Measurements from ENCODE around the gene GRIN2A. TPM values are rescaled to one million over a fixed set of nuclear protein-coding genes. Genes with fewer than 3 reads are reported as not detected.

Gene GRIN2A
- total RNA-seq, 1 experiment from 2014 or later, result 34.6 TPM

GRCh38 chr16:10122546-10122945, 59.7 kb downstream of the GRIN2A start:
- Mint-ChIP-seq H3K4me1 (ENCODE audit: low read depth, unreplicated experiment) (peaks cover 68% of the 10 kb centered on the region), H3K4me3 (ENCODE audit: low read depth, unreplicated experiment) (peak overlapping the region; percentile 46), H3K27me3 (ENCODE audit: unreplicated experiment) (no peaks in the 10 kb centered on the region), H3K9me3 (ENCODE audit: low read depth, unreplicated experiment) (no peaks in the 10 kb centered on the region), H3K36me3 (ENCODE audit: insufficient read depth, unreplicated experiment) (peaks cover 15% of the 10 kb centered on the region), H3K27ac (ENCODE audit: unreplicated experiment) (peak overlapping the region; percentile 83)
- CTCF ChIA-PET, result interaction anchor here (0.8 to 1.7 kb wide), 6 partner anchors 10 to 984 kb away, joined by 3 to 4 read pairs (median 3); no protein-coding TSS in a partner anchor
- TF ChIP-seq, protein P1, sequence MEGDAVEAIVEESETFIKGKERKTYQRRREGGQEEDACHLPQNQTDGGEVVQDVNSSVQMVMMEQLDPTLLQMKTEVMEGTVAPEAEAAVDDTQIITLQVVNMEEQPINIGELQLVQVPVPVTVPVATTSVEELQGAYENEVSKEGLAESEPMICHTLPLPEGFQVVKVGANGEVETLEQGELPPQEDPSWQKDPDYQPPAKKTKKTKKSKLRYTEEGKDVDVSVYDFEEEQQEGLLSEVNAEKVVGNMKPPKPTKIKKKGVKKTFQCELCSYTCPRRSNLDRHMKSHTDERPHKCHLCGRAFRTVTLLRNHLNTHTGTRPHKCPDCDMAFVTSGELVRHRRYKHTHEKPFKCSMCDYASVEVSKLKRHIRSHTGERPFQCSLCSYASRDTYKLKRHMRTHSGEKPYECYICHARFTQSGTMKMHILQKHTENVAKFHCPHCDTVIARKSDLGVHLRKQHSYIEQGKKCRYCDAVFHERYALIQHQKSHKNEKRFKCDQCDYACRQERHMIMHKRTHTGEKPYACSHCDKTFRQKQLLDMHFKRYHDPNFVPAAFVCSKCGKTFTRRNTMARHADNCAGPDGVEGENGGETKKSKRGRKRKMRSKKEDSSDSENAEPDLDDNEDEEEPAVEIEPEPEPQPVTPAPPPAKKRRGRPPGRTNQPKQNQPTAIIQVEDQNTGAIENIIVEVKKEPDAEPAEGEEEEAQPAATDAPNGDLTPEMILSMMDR (IDR thresholded peaks at IDR 0.05; ENCODE audit: unreplicated experiment), result peak; percentile 69
- no TSS peak for BruUV-seq (replicated peaks)
- peak; percentile 72 for DNase-seq
- intact Hi-C loops (cut with micrococcal nuclease; ENCODE audit: unreplicated experiment), result loop anchor here (5.0 kb wide), 4 partner anchors 60 to 475 kb away; partner anchors contain the start of gene GRIN2A

- peaks cover 63% of the 10 kb centered on the region for H3K4me1 Mint-ChIP-seq (ENCODE audit: low read depth, unreplicated experiment)
- peaks cover 15% of the 10 kb centered on the region for H3K36me3 Mint-ChIP-seq (ENCODE audit: insufficient read depth, unreplicated experiment)
- H3K9me3 Mint-ChIP-seq (ENCODE audit: low read depth, unreplicated experiment), result no peaks in the 10 kb centered on the region
- TF ChIP-seq, protein P1 (IDR thresholded peaks at IDR 0.05; ENCODE audit: unreplicated experiment), result no peak
- H3K27ac Mint-ChIP-seq (ENCODE audit: unreplicated experiment), result peak overlapping the region; percentile 83
- no peak for DNase-seq
- H3K4me3 Mint-ChIP-seq (ENCODE audit: low read depth, unreplicated experiment), result peak overlapping the region; percentile 46
- BruUV-seq (replicated peaks), result no TSS peak
- no peaks in the 10 kb centered on the region for H3K27me3 Mint-ChIP-seq (ENCODE audit: unreplicated experiment)
- intact Hi-C loops (cut with micrococcal nuclease; ENCODE audit: unreplicated experiment), result loop anchor here (1.0 to 5.0 kb wide), 6 partner anchors 42 to 475 kb away; partner anchors contain the start of gene GRIN2A
- CTCF ChIA-PET, result interaction anchor here (0.9 to 1.7 kb wide), 3 partner anchors 19 to 474 kb away, joined by 3 to 4 read pairs (median 3); no protein-coding TSS in a partner anchor
Measured at GRCh38 chr16:10121897-10122425, 60.3 kb downstream of the GRIN2A start.

- intact Hi-C loops (cut with micrococcal nuclease; ENCODE audit: unreplicated experiment), result loop anchor here (1.0 to 5.0 kb wide), 6 partner anchors 41 to 474 kb away; partner anchors contain the start of gene GRIN2A
- peak; percentile 72 for DNase-seq
- CTCF ChIA-PET, result interaction anchor here (0.6 to 1.7 kb wide), 10 partner anchors 10 to 960 kb away, joined by 3 to 5 read pairs (median 4); no protein-coding TSS in a partner anchor
- no TSS peak for BruUV-seq (replicated peaks)
- Mint-ChIP-seq H3K27me3 (ENCODE audit: unreplicated experiment) (no peaks in the 10 kb centered on the region), H3K36me3 (ENCODE audit: insufficient read depth, unreplicated experiment) (peaks cover 15% of the 10 kb centered on the region), H3K27ac (ENCODE audit: unreplicated experiment) (peak overlapping the region; percentile 83), H3K4me3 (ENCODE audit: low read depth, unreplicated experiment) (peak overlapping the region; percentile 46), H3K4me1 (ENCODE audit: low read depth, unreplicated experiment) (peaks cover 58% of the 10 kb centered on the region), H3K9me3 (ENCODE audit: low read depth, unreplicated experiment) (no peaks in the 10 kb centered on the region)
- TF ChIP-seq, protein P1 (IDR thresholded peaks at IDR 0.05; ENCODE audit: unreplicated experiment), result no peak
Measured at GRCh38 chr16:10121491-10121890, 60.7 kb downstream of the GRIN2A start.

GRCh38 chr16:10120953-10121352, 61.3 kb downstream of the GRIN2A start:
- intact Hi-C loops (cut with micrococcal nuclease; ENCODE audit: unreplicated experiment), result loop anchor here (1.0 to 5.0 kb wide), 6 partner anchors 41 to 474 kb away; partner anchors contain the start of gene GRIN2A
- Mint-ChIP-seq H3K27ac (ENCODE audit: unreplicated experiment) (peak overlapping the region; percentile 83), H3K4me3 (ENCODE audit: low read depth, unreplicated experiment) (peak overlapping the region; percentile 46), H3K4me1 (ENCODE audit: low read depth, unreplicated experiment) (peaks cover 53% of the 10 kb centered on the region), H3K36me3 (ENCODE audit: insufficient read depth, unreplicated experiment) (peaks cover 15% of the 10 kb centered on the region), H3K27me3 (ENCODE audit: unreplicated experiment) (no peaks in the 10 kb centered on the region), H3K9me3 (ENCODE audit: low read depth, unreplicated experiment) (no peaks in the 10 kb centered on the region)
- DNase-seq, result peak; percentile 73
- TF ChIP-seq, protein P1 (IDR thresholded peaks at IDR 0.05; ENCODE audit: unreplicated experiment), result no peak
- CTCF ChIA-PET, result interaction anchor here (0.6 to 1.7 kb wide), 10 partner anchors 10 to 959 kb away, joined by 3 to 5 read pairs (median 4); no protein-coding TSS in a partner anchor
- BruUV-seq (replicated peaks), result TSS peak; percentile 80
